GM12892 (cell line): ENCODE results near the gene VPS45.

Experiments used
- POLR2A ChIP-seq: IDR thresholded peaks from 2 replicates; pipeline ENCODE4 v1.6.1; 2011; ENCODE audit warnings: low read depth, low read length, control low read depth
- POLR2AphosphoS5 ChIP-seq: IDR thresholded peaks from 2 replicates; pipeline ENCODE4 v1.6.1; 2011; ENCODE audit warnings: low read depth, low read length, control low read depth
- TAF1 ChIP-seq: IDR thresholded peaks from 2 replicates; pipeline ENCODE4 v1.6.1; 2011; ENCODE audit warnings: low read depth, mild to moderate bottlenecking, control low read depth, low read length, borderline replicate concordance

GRCh38 chr1:150171801-150172200 lies 104.2 kb downstream of the VPS45 start:
- TF ChIP-seq TAF1 (no peak), POLR2A (no peak), POLR2AphosphoS5 (no peak)
